PFSK-1 (cell line): Measurements from ENCODE around the gene FRMPD1.

Experiments
- FOXP2 ChIP-seq: optimal IDR thresholded peaks from 2 replicates; pipeline ENCODE3; 2011; ENCODE audit warnings: borderline replicate concordance, control low read depth, inconsistent platforms; ENCODE audit not compliant: insufficient read depth; ENCODE audit errors: extremely low read length, extremely low read depth
- POLR2AphosphoS5 ChIP-seq: IDR thresholded peaks from 2 replicates; pipeline ENCODE4 v1.6.1; 2012; ENCODE audit warnings: low read depth, mild to moderate bottlenecking, control low read depth, low read length, moderate library complexity
- REST ChIP-seq, 2 experiments: IDR thresholded peaks; 2 replicates each; pipeline versions ENCODE4 v1.6.1 to v1.8.0; 2011 to 2012; ENCODE audit warnings: low read depth in 2 of 2, low read length in 2 of 2, control low read depth in 1 of 2, inconsistent platforms in 1 of 2, mild to moderate bottlenecking in 1 of 2, moderate library complexity in 1 of 2; ENCODE audit not compliant: insufficient read depth in 1 of 2
- SIN3A ChIP-seq: IDR thresholded peaks from 2 replicates; pipeline ENCODE4 v1.6.1; 2012; ENCODE audit warnings: mild to moderate bottlenecking, low read length, moderate library complexity, borderline replicate concordance; ENCODE audit not compliant: insufficient read depth
- TAF1 ChIP-seq: IDR thresholded peaks from 2 replicates; pipeline ENCODE4 v1.6.1; 2012; ENCODE audit warnings: low read length, control low read depth, borderline replicate concordance; ENCODE audit not compliant: insufficient read depth

FRMPD1 gene

GRCh38 chr9:37632479-37632878, 18.3 kb upstream of the FRMPD1 start:
- TF ChIP-seq SIN3A = no peak
- TF ChIP-seq TAF1 = no peak
- no peak for TF ChIP-seq FOXP2
- TF ChIP-seq REST (IDR thresholded peaks at IDR 0.05; ENCODE audit: insufficient read depth in 1 of 2, low read depth in 2 of 2, low read length in 2 of 2) = no peak
- no peak for TF ChIP-seq POLR2AphosphoS5

DNA sequence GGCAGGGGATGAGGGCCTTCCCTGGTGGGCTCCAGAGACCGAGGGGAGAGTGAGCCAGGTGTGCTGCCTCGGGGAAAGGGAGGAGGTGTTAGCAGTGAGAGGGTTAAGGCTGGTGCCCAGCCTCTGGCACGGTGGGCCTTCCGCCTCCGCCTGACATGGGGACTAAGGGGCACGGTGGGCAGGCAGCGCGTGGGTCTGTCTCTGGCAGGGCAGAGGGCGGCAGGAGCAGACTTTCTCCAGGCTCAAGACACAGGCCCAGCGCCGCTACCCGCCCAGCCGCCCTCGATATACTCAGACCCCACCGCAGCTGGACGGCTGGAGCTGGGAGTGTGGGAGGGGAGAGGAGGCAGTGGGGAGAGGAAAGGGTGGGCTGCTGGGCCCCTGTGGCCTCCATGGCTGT, 14.9 kb upstream of the FRMPD1 start:
- TF ChIP-seq SIN3A (no peak), POLR2AphosphoS5 (no peak), TAF1 (no peak), FOXP2 (no peak), REST (IDR thresholded peaks at IDR 0.05; ENCODE audit: insufficient read depth in 1 of 2, low read depth in 2 of 2, low read length in 2 of 2) (no peak)

DNA sequence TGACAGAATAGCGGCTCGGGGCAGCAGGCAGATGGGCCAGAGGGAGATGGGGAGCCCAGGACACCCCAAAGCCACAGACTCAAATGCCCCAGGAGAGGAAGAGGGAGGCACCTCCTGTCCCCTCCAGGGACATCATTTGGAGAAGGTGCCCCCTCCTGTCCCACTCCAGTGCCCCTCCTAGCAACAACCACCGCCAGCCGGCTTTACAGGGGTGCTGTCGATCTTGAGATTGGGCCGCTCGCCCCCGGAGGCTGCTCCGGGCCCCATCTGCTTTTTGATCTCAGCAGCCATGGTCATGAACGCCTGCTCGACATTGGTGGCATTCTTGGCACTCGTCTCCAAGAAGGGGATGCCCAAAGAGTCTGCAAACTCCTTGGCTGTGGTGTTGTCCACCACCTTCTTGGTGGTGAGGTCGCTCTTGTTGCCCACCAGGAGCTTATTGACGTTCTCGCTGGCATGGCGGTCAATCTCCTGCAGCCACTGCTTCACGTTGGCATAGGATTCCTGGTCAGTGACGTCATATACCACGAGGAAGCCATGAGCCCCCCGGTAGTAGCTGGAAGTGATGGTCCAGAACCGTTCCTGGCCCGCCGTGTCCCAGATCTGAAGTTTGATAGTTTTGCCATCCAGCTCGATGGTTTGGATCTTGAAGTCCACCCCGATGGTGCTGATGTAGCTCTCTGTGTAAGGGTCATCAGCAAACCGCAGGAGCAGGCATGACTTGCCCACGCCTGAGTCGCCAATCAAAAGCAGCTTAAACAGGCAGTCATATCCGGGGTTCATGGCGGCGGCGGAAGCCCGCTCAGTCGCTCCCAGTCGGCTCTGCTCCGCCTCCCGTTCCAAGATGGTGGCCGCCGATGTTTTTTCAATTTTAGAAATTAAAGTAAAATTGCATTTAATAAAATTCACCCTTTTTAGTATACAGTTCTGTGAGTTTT, 14.0 kb upstream of the FRMPD1 start:
- TF ChIP-seq FOXP2 (no peak), TAF1 (no peak), REST (IDR thresholded peaks at IDR 0.05; ENCODE audit: insufficient read depth in 1 of 2, low read depth in 2 of 2, low read length in 2 of 2) (no peak), SIN3A (no peak), POLR2AphosphoS5 (no peak)

- TF ChIP-seq POLR2AphosphoS5 (no peak), TAF1 (no peak), REST (IDR thresholded peaks at IDR 0.05; ENCODE audit: insufficient read depth in 1 of 2, low read depth in 2 of 2, low read length in 2 of 2) (no peak), SIN3A (no peak)
Measured at GRCh38 chr9:37639109-37639762, 11.5 kb upstream of the FRMPD1 start.
